HepG2 (cell line): Measurements from ENCODE around the gene LINC00237. TPM values are rescaled to one million over a fixed set of nuclear protein-coding genes. Genes with fewer than 3 reads are reported as not detected.

Experiments
- BCL6 ChIP-seq: IDR thresholded peaks from 2 replicates; pipeline ENCODE4 v1.6.1; 2016; ENCODE audit warnings: missing genetic modification reagents, missing compliant biosample characterization
- CC2D1A ChIP-seq: sonication (generic); formaldehyde crosslinking; IDR thresholded peaks from 2 replicates; pipeline ENCODE4 v1.8.1; 2023; ENCODE audit warnings: mild to moderate bottlenecking, missing genetic modification reagents
- IRF1 ChIP-seq: sonication (generic); formaldehyde crosslinking; IDR thresholded peaks from 2 replicates; pipeline ENCODE4 v1.4.0; 2020; ENCODE audit warnings: low read depth, mild to moderate bottlenecking, missing genetic modification reagents
- KLF11 ChIP-seq: IDR thresholded peaks from 2 replicates; pipeline ENCODE4 v1.6.1; 2016; ENCODE audit warnings: missing compliant biosample characterization
- NR1H2 ChIP-seq: sonication (generic); formaldehyde crosslinking; IDR thresholded peaks from 2 replicates; pipeline ENCODE4 v1.8.1; 2022; ENCODE audit warnings: low read depth, missing genetic modification reagents, borderline replicate concordance
- PATZ1 ChIP-seq: sonication (generic); formaldehyde crosslinking; IDR thresholded peaks from 2 replicates; pipeline ENCODE4 v1.4.0; 2020; ENCODE audit warnings: missing genetic modification reagents
- PPARG ChIP-seq: conservative IDR thresholded peaks from 2 replicates; pipeline ENCODE4 v1.6.1; 2016; ENCODE audit warnings: missing biosample characterization, missing genetic modification reagents
- SP2 ChIP-seq: sonication (generic); formaldehyde crosslinking; IDR thresholded peaks from 2 replicates; pipeline ENCODE4 v1.5.1; 2020; ENCODE audit warnings: mild to moderate bottlenecking, missing genetic modification reagents
- TSC22D2 ChIP-seq: sonication (generic); formaldehyde crosslinking; IDR thresholded peaks from 2 replicates; pipeline ENCODE4 v1.5.1; 2020; ENCODE audit warnings: missing genetic modification reagents, mild to moderate bottlenecking, borderline replicate concordance
- ZBTB37 ChIP-seq: sonication (generic); formaldehyde crosslinking; IDR thresholded peaks from 2 replicates; pipeline ENCODE4 v1.4.0; 2020; ENCODE audit warnings: mild to moderate bottlenecking, missing genetic modification reagents
- ZKSCAN8 ChIP-seq: IDR thresholded peaks from 2 replicates; pipeline ENCODE4 v1.6.1; 2016; ENCODE audit warnings: borderline replicate concordance, missing genetic modification reagents, missing compliant biosample characterization
- ZNF501 ChIP-seq: sonication (generic); formaldehyde crosslinking; IDR thresholded peaks from 2 replicates; pipeline ENCODE4 v1.5.1; 2020; ENCODE audit warnings: mild to moderate bottlenecking, moderate library complexity, missing genetic modification reagents
- ZNF7 ChIP-seq: IDR thresholded peaks from 2 replicates; pipeline ENCODE4 v1.6.1; 2016; ENCODE audit warnings: missing biosample characterization, missing genetic modification reagents
- ZNF710 ChIP-seq: sonication (generic); formaldehyde crosslinking; IDR thresholded peaks from 2 replicates; pipeline ENCODE4 v1.5.0; 2020; ENCODE audit warnings: mild to moderate bottlenecking, missing genetic modification reagents, borderline replicate concordance
- polyA plus RNA-seq, 8 experiments: library from polyadenylated mRNA; depleted of rRNA in 3 of 8; stranded (reverse) in 7 of 8; unstranded in 1 of 8; fragments of >200 nt; fragmentation: Illumina TruSeq in 4 of 8; extraction: Trizol in 4 of 8; gene quantifications; 2 replicates each; pipeline versions ENCODE4 v1.2.1 to v1.2.3, GENCODE V29; 2011 to 2016; ENCODE audit warnings: low read depth in 4 of 8, missing spikeins in 1 of 8, mixed read lengths in 1 of 8; ENCODE audit not compliant: insufficient read depth in 1 of 8
- total RNA-seq, 5 experiments: library from RNA; depleted of rRNA; stranded (reverse); fragments of >200 nt; fragmentation: Illumina TruSeq; extraction: Trizol; gene quantifications; 2 replicates each; pipeline ENCODE4 v1.2.3, GENCODE V29; 2016; ENCODE audit warnings: low read depth in 1 of 5

LINC00237 gene
- total and polyA plus RNA-seq, 2 of the 13 experiments (the other 11 are each of a cell fraction or from before 2014, with no cell fraction given): not detected

GRCh38 chr20:21053002-21053762, 53.0 kb downstream of the LINC00237 start (continued):
- TF ChIP-seq SP2 (CRISPR knock-in tag) (no peak), CC2D1A (CRISPR knock-in tag) (no peak), ZKSCAN8 (CRISPR knock-in tag) (no peak; the same call in 1 of the 2 replicates), ZNF501 (peak; percentile 78), BCL6 (CRISPR knock-in tag) (peak; percentile 74), PPARG (CRISPR knock-in tag) (peak; percentile 61), ZBTB37 (CRISPR knock-in tag) (no peak), PATZ1 (peak; percentile 77), ZNF7 (CRISPR knock-in tag) (no peak), ZNF710 (CRISPR knock-in tag) (peak; percentile 75; the same call in 1 of the 2 replicates), TSC22D2 (CRISPR knock-in tag) (no peak), NR1H2 (CRISPR knock-in tag) (no peak), IRF1 (no peak), KLF11 (CRISPR knock-in tag) (no peak)
